GM19463 (cell line): ENCODE data around the gene D2HGDH.
A peak's percentile ranks its signal among the peaks of the same experiment; 100 is the strongest.

Source experiments
- ATAC-seq: cut with Tn5 transposase; IDR thresholded peaks from one replicate; pipeline ENCODE4 v1.9.1; 2021; ENCODE audit warnings: mild to moderate bottlenecking, moderate library complexity; ENCODE audit not compliant: unreplicated experiment

D2HGDH gene

DNA sequence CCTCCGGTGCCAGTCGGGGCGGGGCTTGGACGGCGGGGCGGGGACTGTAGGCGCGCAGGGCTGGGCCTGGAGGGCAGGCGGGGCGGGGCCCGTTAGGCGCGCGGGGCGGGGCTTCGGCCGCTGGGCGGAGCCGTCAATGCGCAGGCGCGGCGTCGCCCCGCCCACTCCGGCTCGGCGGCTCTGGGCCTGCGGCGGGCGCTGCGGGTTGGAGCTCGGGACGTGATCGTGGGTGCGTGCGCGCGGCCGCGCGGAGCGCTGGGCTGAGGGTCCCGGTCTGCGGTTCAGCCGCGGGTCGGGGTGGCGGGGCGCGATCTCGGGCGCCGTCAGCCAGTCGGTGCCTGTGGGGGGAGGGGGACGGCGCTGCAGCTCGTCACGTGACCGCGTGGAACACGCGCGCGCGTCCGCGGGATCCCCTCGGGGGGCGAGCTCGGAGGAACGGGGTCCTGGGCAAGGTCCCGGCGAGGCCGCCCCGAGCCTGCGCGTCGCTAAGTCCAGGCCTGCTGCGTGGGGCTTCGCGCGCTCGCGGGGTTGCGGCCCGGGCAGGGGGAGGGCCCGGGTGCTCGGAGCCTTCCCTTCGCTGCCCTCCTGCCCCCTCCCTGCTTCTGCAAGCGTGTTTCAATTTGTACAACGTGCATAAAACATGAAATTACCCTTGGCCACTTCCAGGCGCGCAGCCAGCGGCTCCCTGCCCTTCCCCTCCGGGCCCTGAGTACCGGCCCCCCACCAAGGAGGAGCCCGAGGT, at the start of gene D2HGDH:
Gene D2HGDH, plus strand, starts transcription at position 164 of the 742 bp plus-strand sequence. CDS start 595 bp downstream, outside the sequence.
- peak; percentile 76 for ATAC-seq

DNA sequence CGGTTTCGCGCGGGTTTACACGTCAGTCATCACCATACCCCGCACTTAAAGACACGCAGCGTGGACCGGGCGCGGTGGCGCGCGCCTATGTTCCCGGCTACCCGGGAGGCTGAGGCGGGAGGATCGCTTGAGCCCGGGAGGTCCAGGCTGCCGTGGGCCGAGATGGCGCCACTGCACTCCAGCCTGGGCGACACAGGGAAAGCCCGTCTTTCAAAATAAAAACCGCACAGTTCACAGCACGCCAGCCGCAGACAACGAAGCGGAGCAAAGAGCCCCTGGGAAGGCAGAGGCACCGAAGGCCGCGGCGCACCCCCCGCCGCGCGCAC, 48.1 kb upstream of the D2HGDH start:
- ATAC-seq = peak; percentile 4

DNA sequence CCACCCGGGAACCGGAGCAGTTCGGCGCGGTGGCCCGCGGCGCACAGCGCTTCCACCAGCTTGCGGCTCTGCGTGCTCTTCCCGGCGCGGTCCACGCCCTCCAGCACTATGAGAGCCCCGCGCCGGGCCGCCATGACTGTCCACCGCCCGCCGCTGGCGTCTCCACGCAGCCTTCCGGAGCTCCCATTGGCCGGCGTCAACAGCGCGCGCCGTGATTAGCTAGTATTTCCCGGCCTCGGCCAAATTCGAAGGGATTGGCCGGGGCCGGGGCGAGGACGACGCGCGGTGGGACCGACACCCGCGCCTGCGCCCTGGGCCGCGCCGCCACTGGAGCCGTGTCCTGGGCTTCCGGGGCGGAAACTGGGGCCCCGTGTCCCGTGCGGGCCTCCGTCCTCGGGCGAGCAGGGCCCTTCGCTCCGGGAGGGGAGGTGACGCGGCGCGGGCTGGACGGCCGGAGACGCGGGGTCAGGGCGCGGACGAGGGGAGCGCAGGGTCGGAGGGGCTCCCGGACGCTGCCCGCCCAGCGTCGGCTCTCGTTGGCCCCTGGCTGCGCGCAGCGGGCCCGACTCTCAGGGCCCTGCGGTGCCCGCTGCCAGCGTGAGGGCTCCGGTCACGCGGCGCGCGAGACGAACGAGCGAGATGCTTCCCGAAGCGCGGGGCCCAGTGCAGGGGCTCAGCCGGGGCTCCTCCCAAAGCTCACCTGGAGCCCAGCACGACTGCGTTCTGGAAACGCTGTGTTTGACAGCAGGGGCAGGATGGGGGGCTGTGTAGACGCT, 47.6 kb upstream of the D2HGDH start, which contains the start of gene DTYMK:
Gene DTYMK, minus strand, starts transcription at position 166 of the 776 bp plus-strand sequence. Its CDS starts 32 bp downstream, at position 134.
- ATAC-seq = peak; percentile 95

DNA sequence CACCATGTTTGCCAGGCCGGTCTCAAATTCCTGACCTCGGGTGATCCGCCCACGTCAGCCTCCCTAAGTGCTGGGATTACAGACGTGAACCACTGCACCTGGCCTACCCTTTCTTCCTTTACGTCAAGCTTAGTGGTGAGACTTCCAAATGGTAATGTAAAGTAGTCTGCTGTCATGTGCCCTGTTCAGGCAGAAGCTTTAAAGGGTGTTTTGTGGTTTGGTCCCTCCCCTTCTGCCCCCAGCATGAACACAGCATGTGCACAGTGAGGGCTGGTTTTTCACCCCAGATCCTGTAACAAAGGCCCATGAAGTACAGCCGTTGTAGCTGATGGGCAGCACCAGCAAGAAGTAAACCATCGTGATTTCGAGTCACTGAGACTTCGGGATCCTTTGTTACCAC, 45.1 kb upstream of the D2HGDH start:
- no peak for ATAC-seq

DNA sequence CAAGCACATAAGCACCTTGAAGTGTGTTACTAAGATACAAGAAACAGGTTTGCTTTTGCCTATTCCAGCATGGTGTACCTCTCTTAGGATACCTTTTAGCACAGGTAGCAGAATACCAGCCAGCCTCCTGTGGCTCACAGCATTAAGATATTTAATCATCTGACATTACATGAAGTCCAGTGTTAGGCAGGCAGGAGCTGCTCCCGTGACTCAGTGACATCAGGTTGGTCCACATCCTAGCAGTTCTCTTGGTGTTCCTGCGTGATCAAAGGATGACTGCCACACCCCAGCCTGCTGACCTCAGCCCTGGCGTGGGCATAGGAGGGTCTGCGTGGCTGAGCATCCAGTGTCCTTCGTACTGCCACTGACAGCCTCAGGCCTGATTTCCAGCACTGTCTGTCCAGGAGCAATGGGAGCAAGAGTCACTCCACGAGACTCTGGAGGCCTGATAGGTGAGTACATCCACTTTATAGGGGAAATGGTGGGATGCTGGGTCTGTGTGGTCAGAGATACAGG, 44.2 kb upstream of the D2HGDH start:
- no peak for ATAC-seq

DNA sequence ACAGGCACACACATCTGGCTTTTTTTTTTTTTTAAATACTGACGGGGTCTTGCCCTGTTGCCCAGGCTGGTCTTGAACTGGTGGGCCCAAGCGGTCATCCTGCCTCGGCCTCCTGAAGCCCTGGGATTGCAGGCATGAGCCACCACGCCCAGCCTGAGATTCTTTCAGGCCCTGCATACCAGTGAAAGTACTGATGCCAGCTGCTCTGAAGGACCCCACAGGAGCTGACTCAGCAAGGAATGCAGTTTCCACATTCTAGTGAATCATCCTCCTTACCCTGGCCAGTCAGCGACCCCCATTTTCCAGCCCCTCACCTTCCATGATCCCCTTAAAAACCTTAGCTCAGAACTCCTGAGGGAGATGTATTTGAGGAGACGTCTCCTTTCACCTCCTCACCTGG, 42.0 kb upstream of the D2HGDH start:
- ATAC-seq = no peak

DNA sequence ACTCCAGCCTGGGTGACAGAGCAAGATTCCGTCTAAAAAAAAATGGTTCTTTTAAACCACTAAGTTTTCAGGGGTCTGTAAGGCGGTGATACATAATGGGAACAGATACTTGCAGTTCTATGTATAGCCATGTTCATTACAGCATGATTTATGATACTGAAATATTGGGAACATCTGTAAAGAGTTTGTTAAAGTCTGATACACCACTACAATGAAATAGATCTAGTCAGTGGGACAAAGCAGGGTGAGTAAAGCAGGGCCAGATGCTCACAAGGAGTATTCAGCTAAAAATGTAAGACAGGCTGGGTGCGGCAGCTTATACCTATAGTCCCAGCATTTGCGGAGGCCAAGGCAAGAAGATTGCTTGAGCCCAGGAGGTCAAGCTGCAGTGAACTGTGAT, 38.8 kb upstream of the D2HGDH start:
- ATAC-seq = no peak

DNA sequence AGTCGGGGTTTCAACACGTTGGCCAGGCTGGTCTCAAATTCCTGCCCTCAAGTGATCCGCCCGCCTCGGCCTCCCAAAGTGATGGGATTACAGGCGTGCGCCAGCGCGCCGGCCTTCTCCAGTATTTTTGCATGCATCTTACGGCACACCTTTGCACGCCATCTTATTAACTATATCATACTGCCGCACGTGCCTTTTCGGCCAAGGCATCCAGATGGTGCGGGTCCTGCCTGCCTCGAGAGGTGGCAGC, 33.4 kb upstream of the D2HGDH start:
- no peak for ATAC-seq

DNA sequence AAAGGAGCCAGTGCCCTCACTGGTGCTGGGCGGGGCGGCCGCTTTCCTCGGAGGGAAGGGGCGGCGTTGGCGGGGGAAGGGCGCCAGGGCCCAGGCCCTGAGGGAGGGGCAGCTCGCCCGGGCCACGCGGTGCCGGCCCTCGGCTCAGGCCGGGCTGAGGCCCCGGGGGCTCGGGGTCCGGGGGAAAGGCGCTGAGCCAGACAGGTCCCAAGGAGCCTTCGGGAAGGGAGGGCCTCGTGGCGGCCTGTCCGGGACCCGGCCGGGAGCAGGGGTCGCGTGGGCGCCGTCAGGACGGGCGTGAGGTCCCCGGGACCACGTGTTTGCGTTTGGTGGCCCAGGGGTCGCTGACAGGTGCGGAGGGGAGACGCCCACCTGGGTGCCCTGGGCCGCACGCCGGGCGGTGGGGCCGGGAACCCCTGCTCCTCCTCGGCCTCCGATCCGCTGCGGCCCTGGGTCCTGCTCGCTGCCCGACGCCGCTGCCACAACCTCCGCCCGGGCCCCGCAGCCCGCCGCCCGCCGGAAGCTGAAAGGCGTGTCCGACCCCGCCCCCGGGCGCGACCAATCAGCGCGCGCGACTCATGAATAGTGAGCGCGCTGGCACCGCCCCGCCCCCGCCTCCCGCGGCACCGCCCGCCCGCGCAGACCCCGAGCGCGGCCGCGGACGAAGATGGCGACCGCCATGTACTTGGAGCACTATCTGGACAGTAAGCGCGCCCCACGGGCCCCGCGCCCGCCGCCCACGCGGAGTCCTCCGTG, 32.9 kb upstream of the D2HGDH start, which contains the start of gene ING5:
Gene ING5, plus strand, starts transcription at position 641 of the 756 bp plus-strand sequence. Its CDS starts 27 bp downstream, at position 668.
- peak; percentile 53 for ATAC-seq

DNA sequence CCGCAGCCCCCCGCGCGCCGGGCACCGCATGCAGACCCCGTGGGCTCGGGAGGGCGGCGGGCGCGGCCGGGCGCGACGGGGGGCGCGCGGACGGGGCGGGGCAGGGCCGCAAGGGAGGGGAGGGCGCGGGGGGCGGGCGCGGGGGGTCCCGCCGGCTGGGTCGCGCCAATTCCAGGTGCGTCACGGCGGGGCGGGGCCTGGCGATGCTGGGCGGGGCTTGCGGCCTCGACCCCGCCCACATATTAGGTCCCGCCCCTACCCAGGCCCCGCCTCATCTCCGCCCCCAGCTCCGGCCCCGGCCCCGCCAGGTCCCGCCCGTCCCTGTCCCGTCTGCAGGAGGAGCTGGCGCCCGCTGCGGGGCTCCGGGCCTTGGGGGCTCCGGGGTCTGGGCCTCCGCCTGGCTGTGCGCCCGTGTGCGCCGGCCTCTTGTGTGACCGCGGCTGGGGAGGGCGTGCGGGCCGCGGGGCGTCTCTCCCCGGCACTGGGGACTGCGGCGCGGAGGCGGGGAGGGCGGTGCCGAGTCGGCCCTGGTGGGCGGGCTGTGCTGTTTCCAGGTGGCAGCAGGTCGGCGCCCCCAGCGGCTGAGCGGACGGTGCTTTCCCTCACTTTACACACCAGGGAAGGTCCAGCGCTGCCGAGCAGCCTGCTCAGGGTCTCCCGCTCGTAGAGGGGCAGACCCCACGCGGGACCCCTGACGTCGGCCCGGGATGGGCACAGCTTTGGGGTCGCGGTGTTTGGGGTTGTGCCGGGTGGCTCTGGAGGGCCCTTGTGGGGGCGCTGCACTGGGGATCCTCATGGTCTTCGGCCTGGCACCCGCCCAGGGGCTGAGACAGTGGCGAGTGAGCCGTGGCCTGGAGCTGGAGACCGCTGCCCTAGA, 32.0 kb upstream of the D2HGDH start:
- peak; percentile 57 for ATAC-seq

DNA sequence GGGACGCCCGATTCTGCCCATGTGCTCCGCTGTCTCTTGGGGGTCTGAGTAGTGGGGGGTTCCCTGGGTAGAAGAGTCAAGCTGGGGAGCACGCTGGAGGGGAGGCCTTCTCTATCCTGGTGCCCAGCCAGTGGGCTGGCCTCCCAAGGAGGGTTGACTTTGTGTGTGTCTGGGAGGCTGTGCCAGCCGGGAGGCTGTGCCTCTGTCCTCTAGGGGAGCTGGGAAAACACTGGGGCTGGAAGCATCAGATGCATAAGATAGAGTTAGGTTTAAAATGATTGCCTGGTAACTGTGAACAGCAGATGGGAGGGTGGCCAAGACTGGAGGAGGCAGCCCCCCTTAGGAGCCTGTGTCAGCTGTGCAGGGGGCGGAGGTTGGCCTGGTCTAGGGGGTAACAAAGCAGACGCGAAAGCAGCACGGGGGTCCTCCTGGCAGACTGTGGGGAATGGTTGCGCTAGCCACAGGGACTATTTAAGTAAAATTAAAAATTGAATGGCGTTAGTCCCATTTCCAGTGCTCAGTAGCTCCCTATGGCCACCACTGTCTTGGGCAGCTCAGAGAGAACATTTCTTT, 31.3 kb upstream of the D2HGDH start:
- ATAC-seq = no peak

DNA sequence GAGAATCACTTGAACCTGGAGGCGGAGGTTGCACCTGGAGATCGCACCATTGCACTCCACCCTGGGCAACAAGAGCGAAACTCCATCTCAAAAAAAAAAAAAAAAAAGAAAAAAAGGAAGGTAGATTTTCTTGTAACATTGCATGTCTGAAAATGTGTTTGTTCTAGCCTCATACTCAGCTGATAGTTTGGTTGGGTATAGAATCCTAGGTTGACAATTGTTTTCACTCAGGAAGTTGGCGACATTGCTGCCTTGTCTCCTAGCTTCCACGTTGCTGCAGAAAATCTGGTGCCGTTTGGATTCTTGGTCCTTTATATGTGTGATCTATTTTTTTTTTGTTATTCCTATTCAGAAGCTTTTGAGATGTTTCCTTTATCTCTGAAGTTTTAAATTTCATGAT, 27.9 kb upstream of the D2HGDH start:
- ATAC-seq = no peak

DNA sequence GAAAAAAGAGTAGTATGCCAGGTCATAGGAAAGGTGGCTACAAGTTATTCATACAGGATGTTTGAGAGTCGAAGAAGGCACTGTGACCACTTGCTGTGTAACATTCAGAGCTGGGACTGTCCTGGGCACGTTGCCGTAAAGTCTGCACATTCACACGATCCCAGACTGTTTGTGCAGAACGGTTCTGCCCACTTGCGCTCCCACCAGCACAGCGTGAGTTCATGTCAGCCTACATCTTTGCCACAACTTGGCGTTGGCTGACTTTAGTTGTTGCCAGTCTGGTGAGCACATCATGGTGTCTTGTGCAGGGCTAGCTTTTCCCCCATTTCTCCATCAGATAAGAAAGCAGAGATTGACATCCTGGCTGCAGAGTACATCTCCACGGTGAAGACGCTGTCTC, 25.6 kb upstream of the D2HGDH start:
- no peak for ATAC-seq

DNA sequence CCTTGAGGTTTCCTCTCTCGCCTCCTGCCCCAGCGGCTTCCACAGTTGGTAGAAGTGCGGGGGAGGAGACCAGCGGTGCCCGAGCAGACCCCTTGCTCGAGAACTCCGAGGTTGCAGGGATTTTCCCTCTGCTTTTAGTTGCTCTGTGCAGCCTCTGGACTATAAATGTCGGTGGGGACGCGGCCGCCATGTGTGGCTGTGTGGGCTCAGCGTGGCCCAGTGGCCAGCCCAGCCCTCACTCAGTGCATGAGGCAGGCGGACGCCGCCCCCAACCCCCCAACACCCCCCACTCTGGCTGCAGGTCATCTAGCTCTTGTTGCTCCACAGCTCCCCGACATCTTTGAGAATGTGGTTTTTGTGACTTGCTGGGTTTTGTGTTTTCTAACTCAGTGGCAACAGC, 15.3 kb upstream of the D2HGDH start:
- ATAC-seq = no peak

DNA sequence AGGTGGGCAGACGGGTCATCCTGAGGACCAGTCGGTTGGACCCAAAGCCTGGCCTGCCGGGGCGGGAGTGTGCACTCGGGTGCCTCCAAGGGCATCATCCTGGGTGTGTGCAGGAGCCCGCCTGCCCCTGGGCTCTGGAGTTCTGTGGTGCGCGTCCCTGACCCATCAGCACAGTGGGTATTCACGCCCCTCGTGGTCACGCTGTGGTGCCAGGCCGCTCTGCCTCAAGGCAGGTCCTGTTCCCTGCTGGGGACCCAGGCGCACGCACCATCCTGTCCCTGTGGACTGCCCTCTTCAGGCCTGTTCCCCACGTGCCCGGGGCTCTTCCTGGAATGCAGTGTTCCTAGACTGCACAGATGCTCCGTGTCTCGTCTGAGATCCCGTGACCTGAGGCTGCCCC, 14.3 kb upstream of the D2HGDH start:
- no peak for ATAC-seq

DNA sequence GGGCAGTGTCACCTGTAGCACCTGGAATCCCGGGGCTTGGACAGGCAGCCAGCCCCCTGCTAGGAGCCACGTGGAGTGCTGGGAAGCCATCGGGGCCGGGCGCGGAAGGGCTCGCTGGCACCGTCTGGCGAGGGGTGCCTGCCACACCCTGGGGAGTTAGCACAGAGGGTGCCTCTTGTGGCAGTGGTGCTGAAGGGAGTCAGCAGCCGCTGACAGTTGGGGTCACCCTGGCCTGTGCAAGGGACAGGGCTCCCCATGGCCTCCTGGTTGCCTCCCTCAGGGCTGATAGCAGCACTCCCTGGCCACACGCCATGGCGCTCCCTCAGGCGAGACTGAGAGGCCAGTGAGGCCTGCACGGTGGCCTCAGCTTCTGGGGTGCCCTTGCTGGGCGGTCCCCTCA, 13.9 kb upstream of the D2HGDH start:
- no peak for ATAC-seq

DNA sequence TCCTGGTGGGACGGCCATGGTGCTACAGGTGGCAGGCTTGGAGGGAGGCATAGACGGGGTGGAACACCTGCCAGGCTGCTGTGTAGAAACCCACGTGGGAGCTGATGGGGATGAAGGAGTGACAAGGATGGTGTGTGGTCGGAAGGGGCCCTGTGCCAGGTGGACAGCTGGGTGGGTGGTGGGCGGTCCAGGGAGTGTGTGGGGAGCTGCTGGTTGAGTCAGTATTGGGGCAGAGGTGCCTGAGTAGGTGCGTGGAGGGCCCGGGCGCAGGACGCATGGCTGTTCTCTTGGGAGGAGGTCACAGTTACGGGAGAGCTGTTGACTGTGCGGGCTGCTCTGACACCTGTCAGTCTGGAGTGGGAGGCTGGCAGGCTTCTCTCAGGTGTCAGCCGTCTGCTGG, 12.6 kb upstream of the D2HGDH start:
- ATAC-seq = no peak

DNA sequence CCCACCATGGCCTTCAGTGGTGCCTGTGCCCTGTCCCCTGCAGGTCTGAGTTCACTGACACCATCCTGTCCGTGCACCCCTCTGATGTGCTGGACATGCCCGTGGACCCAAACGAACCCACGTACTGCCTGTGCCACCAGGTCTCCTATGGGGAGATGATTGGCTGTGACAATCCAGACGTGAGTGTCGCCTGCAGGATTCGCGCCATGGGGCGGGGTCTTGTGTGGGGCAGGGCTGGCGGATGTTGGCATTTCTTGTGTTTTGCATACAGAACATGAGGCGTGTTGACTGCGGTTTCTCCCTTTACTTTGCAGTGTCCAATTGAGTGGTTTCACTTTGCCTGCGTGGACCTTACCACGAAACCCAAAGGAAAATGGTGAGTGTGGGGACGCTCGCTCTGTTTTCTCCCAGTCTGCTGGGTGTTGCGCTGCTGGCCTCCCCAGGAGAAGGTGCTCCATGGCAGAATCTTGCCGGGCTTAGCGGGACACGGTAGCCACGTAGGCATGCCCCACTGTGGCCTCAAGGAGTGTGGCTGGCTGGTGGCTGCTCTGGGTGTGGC, 11.5 kb upstream of the D2HGDH start:
- no peak for ATAC-seq

DNA sequence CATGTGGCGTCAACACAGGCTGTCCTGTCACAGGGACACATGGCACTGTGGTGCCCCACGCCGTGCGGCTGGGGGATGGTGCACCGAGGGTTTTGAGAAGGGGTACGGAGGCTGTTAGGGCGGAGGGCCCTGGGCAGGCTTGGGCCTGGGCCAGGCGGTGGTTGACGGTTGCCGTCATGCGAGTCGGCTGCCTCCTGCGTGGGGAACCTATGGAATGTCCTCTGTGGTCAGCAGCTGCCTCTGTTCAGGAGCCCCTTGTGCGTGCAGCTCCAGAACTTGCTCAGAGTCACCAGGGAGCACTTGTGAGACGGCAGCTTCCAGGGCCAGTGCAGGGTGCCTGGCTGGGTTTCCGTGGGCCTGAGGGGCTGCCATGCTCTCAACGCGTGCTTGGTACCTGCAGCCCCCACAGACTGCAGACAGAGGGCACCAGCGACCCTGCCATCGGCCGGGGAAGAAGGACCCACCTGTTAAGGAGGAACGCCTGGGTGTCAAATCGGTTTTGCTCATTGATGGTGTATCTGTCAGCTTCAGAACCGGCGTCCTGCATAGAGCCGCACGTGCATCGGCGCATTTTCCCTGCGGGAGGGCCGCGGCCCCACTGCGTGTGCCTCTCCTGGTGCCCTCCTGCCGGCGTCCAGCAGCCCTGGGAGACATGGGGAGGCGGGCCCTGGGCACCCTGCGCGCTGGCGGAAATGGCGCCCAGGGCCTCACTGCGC, 10.0 kb upstream of the D2HGDH start:
- ATAC-seq = no peak
